ENCODE results near the gene CORO2A.
A peak's percentile ranks its signal among the peaks of the same experiment; 100 is the strongest.

CORO2A gene, protein sequence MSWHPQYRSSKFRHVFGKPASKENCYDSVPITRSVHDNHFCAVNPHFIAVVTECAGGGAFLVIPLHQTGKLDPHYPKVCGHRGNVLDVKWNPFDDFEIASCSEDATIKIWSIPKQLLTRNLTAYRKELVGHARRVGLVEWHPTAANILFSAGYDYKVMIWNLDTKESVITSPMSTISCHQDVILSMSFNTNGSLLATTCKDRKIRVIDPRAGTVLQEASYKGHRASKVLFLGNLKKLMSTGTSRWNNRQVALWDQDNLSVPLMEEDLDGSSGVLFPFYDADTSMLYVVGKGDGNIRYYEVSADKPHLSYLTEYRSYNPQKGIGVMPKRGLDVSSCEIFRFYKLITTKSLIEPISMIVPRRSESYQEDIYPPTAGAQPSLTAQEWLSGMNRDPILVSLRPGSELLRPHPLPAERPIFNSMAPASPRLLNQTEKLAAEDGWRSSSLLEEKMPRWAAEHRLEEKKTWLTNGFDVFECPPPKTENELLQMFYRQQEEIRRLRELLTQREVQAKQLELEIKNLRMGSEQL

DNA sequence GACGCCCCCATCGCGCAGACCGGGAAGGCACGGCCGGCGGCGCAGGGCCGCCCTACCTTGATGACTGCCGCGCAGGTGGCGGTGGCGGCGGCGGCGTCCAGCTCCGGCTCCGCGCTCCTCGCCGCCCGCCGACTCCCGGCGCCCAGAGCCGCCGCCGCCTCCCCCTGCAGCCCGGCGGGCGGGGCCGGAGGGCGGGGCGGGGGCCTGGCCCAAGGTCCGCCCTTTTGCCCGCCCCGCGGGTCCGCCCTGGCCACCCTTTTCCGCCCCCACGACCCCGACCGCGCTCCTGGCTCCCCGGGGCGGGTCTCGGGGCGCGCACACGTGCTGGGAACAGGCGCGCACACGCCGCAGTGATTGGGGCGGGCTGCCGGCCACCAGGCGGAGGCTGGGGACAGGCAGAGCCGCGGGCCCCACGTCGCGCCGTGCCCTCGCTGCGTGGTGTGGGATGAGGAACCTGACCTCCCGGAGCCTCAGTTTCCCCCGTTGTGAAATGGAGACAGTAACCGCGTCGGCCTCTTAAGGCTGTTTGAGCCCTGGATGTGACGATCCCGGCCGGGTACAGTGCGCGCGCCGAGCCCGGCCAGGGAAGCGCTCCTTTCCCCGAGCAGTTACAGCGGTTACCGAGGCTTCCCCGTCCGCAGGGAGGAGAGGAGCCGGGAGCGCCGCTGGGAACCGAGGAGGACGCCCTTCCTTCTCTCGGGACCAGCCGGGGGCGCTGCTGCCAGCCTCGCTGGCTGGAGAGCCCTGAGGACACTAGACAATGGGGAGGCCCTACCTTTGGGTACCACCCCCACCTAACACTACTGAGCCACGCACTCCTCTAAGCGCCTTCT lies at the start of gene CORO2A:
CORO2A (minus strand) TSS at position 135 of the 833 bp plus-strand sequence. CDS start 34,977 bp downstream, outside the sequence.
- peaks cover 4% of the 10 kb centered on the region for H3K4me1 ChIP-seq (ENCODE audit: control insufficient read depth, insufficient read depth, low read length)
- H3K27me3 ChIP-seq (replicated peaks; ENCODE audit: control insufficient read depth, insufficient read depth, low read length) = no peaks in the 10 kb centered on the region
- no peaks in the 10 kb centered on the region for H3K9me3 ChIP-seq (ENCODE audit: control insufficient read depth, low read length)
- peak; percentile 79 for DNase-seq (ENCODE audit: low read depth)
- peak within 1 kb of the TSS; percentile 86 for H3K4me3 ChIP-seq (ENCODE audit: low read length)
- no peaks in the 10 kb centered on the region for H3K36me3 ChIP-seq (ENCODE audit: control insufficient read depth, insufficient read depth, low read length, severe bottlenecking)
- peak within 1 kb of the TSS; percentile 82 for H3K9ac ChIP-seq (ENCODE audit: low read length)

DNA sequence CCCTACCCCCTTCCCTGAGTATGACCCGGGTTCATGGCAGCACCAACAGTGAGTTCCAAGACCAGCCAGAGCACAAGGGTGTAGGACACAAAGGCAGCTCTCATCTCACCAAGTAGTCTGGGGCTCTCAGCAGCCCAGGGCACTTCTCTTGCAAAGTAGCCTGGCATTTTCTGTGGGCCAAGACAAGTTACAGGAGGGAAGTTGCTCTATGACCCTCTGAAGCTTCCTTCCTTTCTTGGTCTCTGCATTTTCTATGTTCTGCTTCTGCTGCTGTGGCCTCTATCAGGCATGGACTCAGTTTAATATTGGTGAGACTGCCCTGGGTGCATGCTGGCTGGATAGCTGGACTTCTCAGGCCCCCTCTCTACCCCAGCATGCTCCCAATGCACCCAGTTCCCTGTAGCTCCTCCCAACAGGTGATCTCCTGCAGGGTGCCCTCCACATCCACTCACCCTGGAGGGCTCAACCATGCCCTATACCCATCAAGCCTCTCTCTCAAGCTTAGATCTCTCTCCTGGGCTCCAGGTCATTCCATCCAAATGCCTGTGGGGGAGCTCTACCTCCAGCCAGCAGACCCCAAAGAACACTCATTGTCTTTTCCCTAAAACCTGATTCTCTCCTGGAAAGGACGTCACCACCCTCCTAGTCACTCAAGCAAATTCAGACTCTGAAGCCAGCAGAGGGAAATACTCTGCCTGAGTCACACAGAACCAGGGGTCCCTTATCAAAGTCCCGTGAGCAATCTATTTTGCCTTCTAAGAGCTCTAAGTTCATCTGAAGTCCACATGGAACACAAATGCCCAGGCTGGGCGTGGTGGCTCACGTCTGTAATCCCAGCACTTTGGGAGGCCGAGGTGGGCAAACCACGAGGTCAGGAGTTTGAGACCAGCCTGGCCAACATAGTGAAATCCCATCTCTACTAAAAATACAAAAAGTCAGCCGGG lies 49.2 kb upstream of the CORO2A start:
- H3K9me3 ChIP-seq (ENCODE audit: control insufficient read depth, low read length) = no peaks in the 10 kb centered on the region
- H3K9ac ChIP-seq (ENCODE audit: low read length) = no peak overlapping the region
- no peaks in the 10 kb centered on the region for H3K27me3 ChIP-seq (replicated peaks; ENCODE audit: control insufficient read depth, insufficient read depth, low read length)
- DNase-seq (ENCODE audit: low read depth) = no peak
- no peak overlapping the region for H3K4me3 ChIP-seq (ENCODE audit: low read length)
- H3K36me3 ChIP-seq (ENCODE audit: control insufficient read depth, insufficient read depth, low read length, severe bottlenecking) = peaks cover 11% of the 10 kb centered on the region
- peaks cover 7% of the 10 kb centered on the region for H3K4me1 ChIP-seq (ENCODE audit: control insufficient read depth, insufficient read depth, low read length)

DNA sequence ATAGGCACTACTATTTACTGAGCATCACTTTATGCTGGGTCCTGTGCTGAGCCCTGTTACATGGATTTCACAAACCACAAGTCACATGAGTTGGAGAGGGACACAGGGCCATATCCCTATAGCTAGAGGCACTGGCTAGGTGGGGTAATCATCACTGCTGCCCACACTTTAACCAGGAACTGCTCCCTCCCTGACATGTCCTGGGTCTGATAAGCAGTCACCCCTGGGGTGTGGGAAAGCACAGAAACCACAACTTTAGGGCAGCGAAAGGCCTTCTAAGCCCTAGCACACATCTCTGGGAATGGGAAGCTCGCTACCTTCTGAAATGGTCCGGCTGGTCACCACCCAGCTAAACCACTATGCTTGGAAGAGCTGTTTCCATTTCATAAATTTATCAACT lies 48.0 kb upstream of the CORO2A start:
- no peak for DNase-seq (ENCODE audit: low read depth)
- Histone ChIP-seq H3K4me3 (ENCODE audit: low read length) (no peak overlapping the region), H3K36me3 (ENCODE audit: control insufficient read depth, insufficient read depth, low read length, severe bottlenecking) (peaks cover 11% of the 10 kb centered on the region), H3K9ac (ENCODE audit: low read length) (no peak overlapping the region), H3K4me1 (ENCODE audit: control insufficient read depth, insufficient read depth, low read length) (peaks cover 8% of the 10 kb centered on the region), H3K9me3 (ENCODE audit: control insufficient read depth, low read length) (no peaks in the 10 kb centered on the region), H3K27me3 (replicated peaks; ENCODE audit: control insufficient read depth, insufficient read depth, low read length) (no peaks in the 10 kb centered on the region)

DNA sequence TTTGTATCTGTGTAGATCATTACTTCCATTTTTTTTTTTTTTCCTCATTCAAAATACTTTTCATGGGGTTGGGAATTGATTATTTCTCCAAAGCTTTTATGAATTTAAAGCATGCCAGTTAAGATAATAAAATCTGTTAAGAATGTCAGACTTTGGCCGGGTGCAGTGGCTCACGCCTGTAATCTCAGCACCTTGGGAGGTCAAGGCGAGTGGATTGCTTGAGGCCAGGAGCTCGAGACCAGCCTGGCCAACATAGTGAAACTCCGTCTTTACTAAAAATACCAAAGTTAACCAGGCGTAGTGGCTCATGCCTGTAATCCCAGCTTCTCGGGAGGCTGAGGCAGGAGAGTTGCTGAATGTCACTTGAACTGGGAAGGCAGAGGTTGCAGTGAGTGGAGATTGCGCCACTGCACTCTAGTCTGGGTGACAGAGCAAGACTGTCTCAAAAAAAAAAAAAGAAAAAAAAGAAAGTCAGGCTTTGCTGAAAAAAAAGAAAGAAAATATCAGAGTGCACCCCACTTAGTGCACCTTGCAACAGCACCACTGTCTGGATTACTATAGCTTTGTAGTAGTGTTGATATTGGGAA lies 44.6 kb upstream of the CORO2A start:
- no peak for DNase-seq (ENCODE audit: low read depth)
- peaks cover 11% of the 10 kb centered on the region for H3K36me3 ChIP-seq (ENCODE audit: control insufficient read depth, insufficient read depth, low read length, severe bottlenecking)

DNA sequence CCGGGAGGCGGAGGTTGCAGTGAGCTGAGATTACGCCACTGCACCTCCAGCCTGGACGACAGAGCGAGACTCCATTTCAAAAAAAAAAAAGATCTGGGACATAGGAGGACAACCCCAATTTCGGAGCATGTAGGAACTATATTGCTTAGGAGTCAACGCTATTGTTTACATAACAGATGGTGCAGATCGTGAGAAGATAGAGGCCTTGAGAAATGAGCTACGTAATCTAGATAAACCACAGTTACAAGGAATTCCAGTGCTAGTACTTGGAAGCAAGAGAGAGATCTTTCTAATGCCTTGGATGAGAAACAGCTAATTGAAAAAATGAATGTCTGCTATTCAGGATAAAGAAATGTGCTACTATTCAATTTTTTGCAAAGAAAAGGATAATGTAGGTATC lies 42.7 kb upstream of the CORO2A start:
- H3K4me1 ChIP-seq (ENCODE audit: control insufficient read depth, insufficient read depth, low read length) = peaks cover 29% of the 10 kb centered on the region
- no peak overlapping the region for H3K9ac ChIP-seq (ENCODE audit: low read length)
- no peaks in the 10 kb centered on the region for H3K27me3 ChIP-seq (replicated peaks; ENCODE audit: control insufficient read depth, insufficient read depth, low read length)
- peaks cover 5% of the 10 kb centered on the region for H3K36me3 ChIP-seq (ENCODE audit: control insufficient read depth, insufficient read depth, low read length, severe bottlenecking)
- no peaks in the 10 kb centered on the region for H3K9me3 ChIP-seq (ENCODE audit: control insufficient read depth, low read length)
- H3K4me3 ChIP-seq (ENCODE audit: low read length) = no peak overlapping the region
- DNase-seq (ENCODE audit: low read depth) = no peak

More for the DNA sequence above, 44.6 kb upstream of the CORO2A start:
- no peaks in the 10 kb centered on the region for H3K9me3 ChIP-seq (ENCODE audit: control insufficient read depth, low read length)
- no peaks in the 10 kb centered on the region for H3K27me3 ChIP-seq (replicated peaks; ENCODE audit: control insufficient read depth, insufficient read depth, low read length)
- H3K9ac ChIP-seq (ENCODE audit: low read length) = no peak overlapping the region
- peaks cover 24% of the 10 kb centered on the region for H3K4me1 ChIP-seq (ENCODE audit: control insufficient read depth, insufficient read depth, low read length)
- H3K4me3 ChIP-seq (ENCODE audit: low read length) = no peak overlapping the region

DNA sequence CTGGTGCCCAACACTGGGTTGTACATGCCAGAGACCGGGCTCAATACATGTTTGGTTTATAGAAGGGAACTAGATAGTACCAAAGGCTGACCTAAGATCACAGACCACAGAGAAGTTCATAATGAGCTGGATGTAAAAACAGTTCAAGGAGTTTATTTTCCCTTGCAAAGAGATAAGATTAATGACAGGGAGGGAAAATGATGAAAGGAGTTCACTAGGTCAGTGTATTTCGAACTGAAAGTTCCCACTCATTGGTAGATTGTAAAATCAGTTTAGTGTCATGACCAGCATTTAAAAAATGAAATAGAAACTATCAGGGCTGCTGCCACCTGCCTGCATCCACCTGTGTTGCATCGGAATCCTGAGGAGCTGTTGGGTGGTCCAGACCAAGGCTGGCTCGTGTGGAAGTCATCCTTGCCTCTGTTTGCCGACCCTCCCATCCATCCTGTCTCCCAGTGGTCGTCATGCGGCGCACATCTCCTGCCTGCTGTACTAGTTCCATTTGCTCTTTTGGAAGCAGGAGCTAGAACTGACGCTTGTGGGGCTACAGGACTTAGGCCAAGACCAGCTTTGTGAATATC lies 41.9 kb upstream of the CORO2A start:
- no peak overlapping the region for H3K9ac ChIP-seq (ENCODE audit: low read length)
- no peak for DNase-seq (ENCODE audit: low read depth)
- H3K27me3 ChIP-seq (replicated peaks; ENCODE audit: control insufficient read depth, insufficient read depth, low read length) = no peaks in the 10 kb centered on the region
- no peaks in the 10 kb centered on the region for H3K9me3 ChIP-seq (ENCODE audit: control insufficient read depth, low read length)
- no peak overlapping the region for H3K4me3 ChIP-seq (ENCODE audit: low read length)
- peaks cover 5% of the 10 kb centered on the region for H3K36me3 ChIP-seq (ENCODE audit: control insufficient read depth, insufficient read depth, low read length, severe bottlenecking)
- peaks cover 30% of the 10 kb centered on the region for H3K4me1 ChIP-seq (ENCODE audit: control insufficient read depth, insufficient read depth, low read length)

DNA sequence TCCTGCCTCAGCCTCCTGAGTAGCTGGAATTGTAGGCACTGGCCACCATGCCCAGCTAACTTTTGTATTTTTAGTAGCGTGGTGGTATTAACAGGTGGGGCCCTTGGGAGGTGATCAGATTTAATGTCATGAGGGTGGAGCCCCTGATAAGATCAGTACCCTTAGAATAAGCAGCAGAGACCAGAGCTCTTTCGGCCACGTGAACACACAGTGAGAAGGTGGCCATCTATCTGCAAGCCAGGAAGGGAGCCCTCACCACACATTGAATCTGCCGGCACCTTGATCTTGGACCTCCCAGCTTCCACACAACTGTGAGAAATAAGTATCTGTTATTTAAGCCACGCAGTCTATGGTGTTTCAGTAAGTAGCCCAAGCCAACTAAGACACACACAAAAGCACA lies 40.5 kb upstream of the CORO2A start:
- no peak overlapping the region for H3K9ac ChIP-seq (ENCODE audit: low read length)
- DNase-seq (ENCODE audit: low read depth) = no peak
- no peaks in the 10 kb centered on the region for H3K9me3 ChIP-seq (ENCODE audit: control insufficient read depth, low read length)
- H3K36me3 ChIP-seq (ENCODE audit: control insufficient read depth, insufficient read depth, low read length, severe bottlenecking) = peaks cover 11% of the 10 kb centered on the region
- no peak overlapping the region for H3K4me3 ChIP-seq (ENCODE audit: low read length)
- no peaks in the 10 kb centered on the region for H3K27me3 ChIP-seq (replicated peaks; ENCODE audit: control insufficient read depth, insufficient read depth, low read length)
- H3K4me1 ChIP-seq (ENCODE audit: control insufficient read depth, insufficient read depth, low read length) = peaks cover 44% of the 10 kb centered on the region

DNA sequence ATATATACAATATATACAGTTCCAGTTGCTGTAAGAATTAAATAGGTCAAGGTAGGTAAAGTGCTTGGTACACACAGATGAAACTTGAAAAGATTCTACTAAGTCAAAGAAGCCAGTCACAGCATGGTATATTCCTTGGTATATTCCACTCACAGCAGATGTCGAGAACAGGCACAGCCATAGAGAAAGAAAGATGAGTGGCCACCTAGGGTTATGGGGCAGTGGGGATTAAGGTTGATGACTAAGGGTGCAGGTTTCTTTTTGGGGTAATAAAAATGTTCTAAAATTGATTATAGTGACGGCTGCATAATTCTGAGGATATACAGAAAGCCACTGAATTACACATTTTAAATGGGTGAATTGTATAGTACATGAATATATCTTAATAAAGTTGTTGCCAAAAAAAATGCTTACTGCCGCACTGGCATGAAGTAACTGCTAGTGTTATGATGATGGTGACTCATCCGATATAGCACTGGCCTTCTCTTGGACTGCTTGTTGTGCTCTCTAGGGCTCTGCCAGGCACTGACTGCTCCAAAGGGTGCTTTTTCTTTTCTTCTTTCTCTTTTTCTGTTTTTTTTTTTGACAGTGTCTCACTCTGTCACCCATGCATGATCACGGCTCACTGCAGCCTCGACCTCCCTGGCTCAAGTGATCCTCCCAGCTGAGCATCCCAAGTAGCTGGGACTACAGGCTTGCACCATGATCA lies 39.5 kb upstream of the CORO2A start:
- DNase-seq (ENCODE audit: low read depth) = peak; percentile 86
- Histone ChIP-seq H3K9me3 (ENCODE audit: control insufficient read depth, low read length) (no peaks in the 10 kb centered on the region), H3K36me3 (ENCODE audit: control insufficient read depth, insufficient read depth, low read length, severe bottlenecking) (peaks cover 11% of the 10 kb centered on the region), H3K27me3 (replicated peaks; ENCODE audit: control insufficient read depth, insufficient read depth, low read length) (no peaks in the 10 kb centered on the region), H3K4me3 (ENCODE audit: low read length) (no peak overlapping the region), H3K4me1 (ENCODE audit: control insufficient read depth, insufficient read depth, low read length) (peaks cover 47% of the 10 kb centered on the region), H3K9ac (ENCODE audit: low read length) (no peak overlapping the region)

DNA sequence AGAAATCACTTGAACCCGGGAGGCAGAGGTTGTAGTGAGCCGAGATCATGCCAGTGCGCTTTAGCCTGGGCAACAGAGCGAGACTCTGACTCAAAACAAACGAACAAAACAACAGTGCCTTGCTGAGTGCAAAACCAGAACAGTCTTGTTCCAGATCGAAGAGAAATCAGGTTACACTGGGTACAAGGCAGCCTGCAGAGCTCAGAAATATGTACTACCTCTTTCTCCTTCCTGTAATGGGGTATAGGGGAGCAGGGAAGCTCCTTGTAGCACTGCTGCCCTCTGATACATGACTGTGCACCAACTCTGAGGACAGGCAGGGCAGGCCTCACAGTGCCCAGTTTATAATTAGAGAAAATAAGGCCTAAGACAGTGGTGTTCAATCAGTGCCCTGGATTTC lies 38.4 kb upstream of the CORO2A start:
- Histone ChIP-seq H3K36me3 (ENCODE audit: control insufficient read depth, insufficient read depth, low read length, severe bottlenecking) (peaks cover 11% of the 10 kb centered on the region), H3K9ac (ENCODE audit: low read length) (no peak overlapping the region), H3K4me1 (ENCODE audit: control insufficient read depth, insufficient read depth, low read length) (peaks cover 54% of the 10 kb centered on the region), H3K9me3 (ENCODE audit: control insufficient read depth, low read length) (no peaks in the 10 kb centered on the region), H3K27me3 (replicated peaks; ENCODE audit: control insufficient read depth, insufficient read depth, low read length) (no peaks in the 10 kb centered on the region), H3K4me3 (ENCODE audit: low read length) (no peak overlapping the region)
- no peak for DNase-seq (ENCODE audit: low read depth)

DNA sequence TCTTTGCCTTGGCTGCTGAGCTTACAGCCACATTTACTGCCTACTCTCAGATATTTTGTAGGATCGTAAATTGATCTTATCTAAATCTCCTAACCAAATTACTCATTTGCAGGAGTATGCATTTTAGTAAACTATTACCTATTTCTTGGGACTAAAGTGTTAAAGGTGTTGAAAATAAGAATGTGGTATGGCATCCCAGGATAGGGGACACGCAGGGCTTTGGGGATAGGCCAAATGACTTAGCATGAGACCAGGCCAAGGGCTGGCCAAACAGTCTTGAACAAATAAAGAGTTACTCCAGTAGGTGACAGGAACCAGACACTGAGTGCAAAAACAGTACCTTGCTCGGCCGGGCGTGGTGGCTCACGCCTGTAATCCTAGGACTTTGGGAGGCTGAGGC lies 37.9 kb upstream of the CORO2A start:
- H3K27me3 ChIP-seq (replicated peaks; ENCODE audit: control insufficient read depth, insufficient read depth, low read length) = no peaks in the 10 kb centered on the region
- H3K9ac ChIP-seq (ENCODE audit: low read length) = no peak overlapping the region
- no peaks in the 10 kb centered on the region for H3K9me3 ChIP-seq (ENCODE audit: control insufficient read depth, low read length)
- H3K36me3 ChIP-seq (ENCODE audit: control insufficient read depth, insufficient read depth, low read length, severe bottlenecking) = peaks cover 11% of the 10 kb centered on the region
- no peak overlapping the region for H3K4me3 ChIP-seq (ENCODE audit: low read length)
- H3K4me1 ChIP-seq (ENCODE audit: control insufficient read depth, insufficient read depth, low read length) = peaks cover 57% of the 10 kb centered on the region
- DNase-seq (ENCODE audit: low read depth) = no peak

Measured in adipocyte (in vitro differentiated cells).